Renal cortical epithelial cell (primary cell): ENCODE measurements around the gene LAMA3. TPM values are rescaled to one million over a fixed set of nuclear protein-coding genes. Genes with fewer than 3 reads are reported as not detected.
A peak's percentile ranks its signal among the peaks of the same experiment; 100 is the strongest.

ENCODE experiments used
- DNase-seq: peaks from one replicate; pipeline ENCODE4 v3.0.0-alpha.2; 2011; ENCODE audit warnings: low read depth
- total RNA-seq: library from RNA; depleted of rRNA; stranded (reverse); fragments of >200 nt; gene quantifications from 2 replicates; pipeline ENCODE4 v1.2.3, GENCODE V29; 2014

Gene LAMA3
- total RNA-seq, 1 donor from 2014 or later, result 70.9 TPM

DNA sequence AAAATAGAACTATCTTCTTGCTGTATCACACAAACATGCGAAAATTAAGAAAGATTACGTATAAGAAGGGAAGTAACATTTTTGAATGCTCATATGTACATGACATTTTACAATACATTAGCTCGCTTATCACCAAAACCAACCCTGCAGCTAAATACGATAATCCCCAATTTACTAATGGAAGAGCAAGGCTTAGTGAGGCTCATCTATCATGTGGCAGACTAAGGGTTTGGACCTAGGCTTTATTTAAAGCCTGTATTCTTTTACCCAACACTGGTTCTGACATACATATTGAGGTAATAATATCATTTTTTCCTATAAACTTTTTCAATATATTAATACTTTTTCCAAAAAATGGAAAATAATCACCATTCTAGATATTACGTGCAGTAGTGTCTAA, 208.5 kb downstream of the LAMA3 start:
- no peak for DNase-seq

DNA sequence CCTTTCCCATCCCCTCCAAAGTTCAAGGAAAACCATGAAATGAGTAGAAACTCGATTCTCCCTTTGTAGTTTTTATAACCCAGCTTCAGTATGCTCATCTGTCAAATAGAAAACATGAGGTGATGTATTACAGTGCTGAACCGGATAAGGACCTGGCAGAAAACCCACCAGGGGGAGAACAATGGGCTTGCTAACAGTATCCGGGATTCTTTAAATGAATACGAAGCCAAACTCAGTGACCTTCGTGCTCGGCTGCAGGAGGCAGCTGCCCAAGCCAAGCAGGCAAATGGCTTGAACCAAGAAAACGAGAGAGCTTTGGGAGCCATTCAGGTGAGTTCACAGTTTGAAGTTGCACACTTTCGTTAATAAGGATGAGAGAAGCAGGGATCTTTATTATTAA, 211.7 kb downstream of the LAMA3 start:
- peak; percentile 80 for DNase-seq

DNA sequence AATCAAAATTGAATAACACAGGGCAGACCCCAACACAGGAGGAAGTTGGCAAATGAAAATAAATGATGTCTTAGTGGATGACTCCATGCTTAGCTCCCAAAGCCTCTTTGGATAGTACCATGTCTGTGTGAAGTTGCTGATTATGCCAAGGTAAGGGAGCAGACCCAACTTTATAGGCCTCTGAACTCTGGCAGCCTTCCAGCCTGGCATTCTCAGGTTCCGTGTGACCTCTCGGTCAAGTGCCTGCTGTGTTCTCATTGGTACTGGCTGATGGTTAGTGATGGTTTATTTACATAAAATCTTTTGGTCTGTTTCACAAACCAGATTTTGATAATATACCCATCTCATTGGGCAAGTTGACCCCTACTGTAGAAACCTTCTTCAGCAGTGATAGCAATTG, 213.1 kb downstream of the LAMA3 start:
- DNase-seq, result no peak

DNA sequence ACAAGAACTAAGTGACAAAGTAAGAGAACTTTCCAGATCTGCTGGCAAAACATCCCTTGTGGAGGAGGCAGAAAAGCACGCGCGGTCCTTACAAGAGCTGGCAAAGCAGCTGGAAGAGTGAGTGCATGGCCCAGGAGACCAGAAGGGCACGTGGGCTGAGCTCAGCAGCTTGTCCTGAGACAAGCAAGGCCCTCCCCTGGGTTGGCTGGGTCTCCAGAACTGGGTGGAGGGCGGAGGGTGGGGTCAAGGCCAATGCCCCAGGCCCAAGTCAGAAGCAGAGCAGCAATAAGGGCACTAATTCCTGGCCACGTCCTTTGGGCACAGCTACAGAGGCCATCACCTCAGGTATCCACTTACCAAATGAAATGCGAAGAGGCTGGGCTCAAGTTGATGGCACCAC, 214.7 kb downstream of the LAMA3 start:
- no peak for DNase-seq

DNA sequence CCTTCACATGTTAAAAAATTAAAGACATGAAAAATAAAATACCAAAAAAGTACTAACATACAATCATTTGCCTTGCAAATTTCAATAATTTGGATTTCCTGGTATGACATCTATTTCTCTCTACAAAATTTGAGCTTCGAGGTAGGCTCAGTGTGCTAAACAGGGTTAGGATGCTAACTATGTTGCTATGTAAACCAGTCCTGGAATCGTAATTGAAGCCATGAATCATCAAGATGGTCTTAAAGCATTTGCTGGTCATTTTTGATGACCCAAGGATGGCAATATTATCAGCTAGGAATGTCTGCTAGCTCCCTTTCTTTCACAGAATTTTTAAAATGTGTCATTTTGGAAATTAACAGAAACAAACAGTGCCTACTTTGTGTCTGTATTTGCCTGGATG, 217.4 kb downstream of the LAMA3 start:
- DNase-seq, result no peak

DNA sequence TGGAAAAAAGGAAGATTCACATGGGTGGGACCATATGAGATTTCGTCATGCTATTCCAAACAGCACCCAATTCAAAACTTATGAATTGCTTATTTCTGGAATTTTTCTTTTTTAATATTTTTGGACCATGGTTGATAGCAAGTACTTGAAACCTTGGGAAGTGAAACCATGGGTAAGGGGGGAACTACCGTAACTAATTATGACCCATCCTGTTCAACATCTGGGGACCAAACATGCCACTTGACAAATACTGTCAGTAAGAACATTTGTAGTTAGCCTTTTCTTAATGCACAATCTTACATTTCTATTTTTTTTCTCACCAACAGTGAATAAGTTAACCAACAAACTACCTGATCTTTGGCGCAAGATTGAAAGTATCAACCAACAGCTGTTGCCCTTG, 219.6 kb downstream of the LAMA3 start:
- no peak for DNase-seq

DNA sequence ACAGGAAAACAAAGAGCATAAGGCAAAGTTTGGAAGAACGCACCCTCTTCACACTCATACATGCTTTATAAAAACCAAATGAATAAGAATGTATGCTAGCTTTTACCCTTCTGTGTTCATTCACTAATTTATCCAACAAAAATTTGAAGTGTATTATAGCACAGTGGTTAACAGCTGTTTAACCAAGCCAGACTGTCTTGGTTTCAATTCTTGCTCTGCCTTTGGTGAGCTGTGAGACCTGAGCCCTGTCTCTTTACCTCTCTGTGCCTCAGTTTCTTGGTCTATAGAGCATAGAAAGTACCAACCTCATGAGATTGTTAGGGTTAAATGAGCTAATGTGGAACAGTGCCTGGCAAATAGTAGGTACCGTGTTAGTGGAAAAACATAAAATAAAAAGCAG, 220.8 kb downstream of the LAMA3 start:
- no peak for DNase-seq

DNA sequence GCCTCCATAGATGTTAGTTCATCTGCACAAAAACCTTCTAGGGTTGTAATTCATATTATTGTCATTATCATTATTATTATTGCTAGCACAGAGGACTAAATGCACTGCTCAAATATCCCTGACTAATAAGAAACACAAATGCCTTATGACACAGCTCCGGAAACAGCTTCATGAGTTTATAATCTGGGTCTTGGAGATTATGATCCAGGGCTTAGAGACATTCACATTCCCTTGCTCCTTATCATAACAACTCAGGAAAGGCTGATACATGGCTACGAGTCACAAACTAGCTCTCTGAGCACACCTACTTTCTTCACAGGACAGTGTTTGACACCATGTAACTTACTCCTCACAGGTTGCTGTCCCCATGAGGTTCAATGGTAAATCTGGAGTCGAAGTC, 223.1 kb downstream of the LAMA3 start:
- no peak for DNase-seq

DNA sequence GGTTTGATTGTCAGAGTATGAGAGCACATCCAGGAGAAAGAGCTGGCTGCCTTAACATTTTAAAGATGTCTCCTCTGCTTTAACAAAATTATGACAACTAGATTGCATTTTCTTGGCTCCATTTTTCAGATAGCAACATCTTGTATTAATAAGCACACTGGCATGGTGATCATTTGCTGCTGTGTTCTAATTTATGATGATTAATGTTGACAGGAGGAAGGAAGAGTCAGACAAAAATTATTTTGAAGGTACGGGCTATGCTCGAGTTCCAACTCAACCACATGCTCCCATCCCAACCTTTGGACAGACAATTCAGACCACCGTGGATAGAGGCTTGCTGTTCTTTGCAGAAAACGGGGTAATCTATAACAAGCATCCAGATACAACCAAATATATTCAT, 227.1 kb downstream of the LAMA3 start:
- DNase-seq, result no peak

DNA sequence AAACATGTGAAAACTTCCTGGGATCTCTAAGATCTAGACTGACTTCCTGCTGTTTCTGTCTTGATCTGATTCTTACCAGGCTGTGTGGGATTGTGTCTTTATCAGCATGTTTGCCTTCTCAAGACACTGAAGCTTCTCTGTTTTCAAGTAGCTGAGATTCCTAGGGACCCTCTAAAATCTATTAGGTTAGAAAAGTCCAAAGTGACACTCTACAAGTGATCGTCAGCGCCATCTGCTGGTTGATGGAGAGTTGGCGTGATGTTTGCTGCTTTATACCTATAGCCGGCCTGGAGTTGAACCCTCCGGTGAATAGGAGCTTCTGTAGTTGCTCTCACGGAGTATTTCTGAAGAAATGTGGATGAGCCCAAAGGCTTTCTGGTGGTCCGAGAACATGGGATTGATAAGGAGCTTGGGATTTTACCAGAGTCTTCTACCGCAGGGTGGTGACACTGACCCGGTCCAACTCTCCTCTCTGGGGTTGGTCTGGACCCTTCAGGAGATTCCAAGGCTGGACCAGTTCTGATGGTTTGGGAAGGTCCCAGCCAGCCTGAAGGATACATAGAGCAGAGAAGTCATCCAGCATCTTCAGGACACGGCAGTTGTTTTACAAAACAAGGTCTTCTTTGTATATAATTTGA, 229.3 kb downstream of the LAMA3 start:
- peak; percentile 47 for DNase-seq

DNA sequence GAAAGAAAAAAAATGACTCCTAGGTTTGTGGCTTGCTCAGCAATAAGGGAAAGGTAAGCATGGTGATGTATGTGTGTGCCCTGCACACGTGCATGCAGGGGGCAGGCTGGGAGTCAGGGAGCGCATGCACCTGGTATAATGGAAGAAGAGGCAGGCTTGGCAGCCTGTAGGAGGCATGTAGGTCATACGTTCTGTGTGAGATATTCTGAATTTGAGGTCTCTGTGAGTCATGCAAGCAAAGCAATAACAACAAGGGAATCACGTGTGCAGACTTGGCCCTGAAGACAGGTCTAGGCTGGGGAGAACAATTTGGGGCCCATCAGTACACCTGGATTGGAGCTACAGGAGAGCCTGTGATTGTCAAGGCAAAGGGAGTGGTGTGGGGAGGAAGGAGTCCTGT, 230.8 kb downstream of the LAMA3 start:
- DNase-seq, result no peak

DNA sequence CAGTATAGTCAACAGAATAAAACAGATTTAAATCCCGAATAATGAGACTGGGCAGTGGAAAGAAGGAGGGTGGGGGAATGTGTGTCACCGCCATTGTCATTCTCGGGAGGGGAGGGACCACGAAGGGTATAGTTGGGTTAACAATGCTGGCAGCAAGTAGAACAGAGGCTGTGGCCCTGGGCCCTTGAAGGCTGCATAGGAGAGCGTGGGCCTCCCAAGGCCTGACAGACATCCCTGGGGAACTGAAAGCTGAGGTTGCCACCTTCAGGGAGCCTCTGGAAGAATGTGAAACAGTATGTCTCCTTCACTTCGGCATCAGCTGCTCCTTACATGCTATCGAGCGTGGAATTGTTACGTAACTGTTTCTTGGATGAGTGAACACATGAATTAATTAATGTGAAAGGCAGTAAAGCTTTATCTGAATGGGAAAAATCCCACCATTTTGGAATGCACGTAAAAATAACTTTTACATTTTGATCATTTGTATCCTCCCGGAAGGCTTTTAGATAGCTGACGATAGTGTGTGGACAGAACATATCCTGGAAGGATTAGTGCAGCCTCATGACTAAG, 232.5 kb downstream of the LAMA3 start:
- peak; percentile 67 for DNase-seq

DNA sequence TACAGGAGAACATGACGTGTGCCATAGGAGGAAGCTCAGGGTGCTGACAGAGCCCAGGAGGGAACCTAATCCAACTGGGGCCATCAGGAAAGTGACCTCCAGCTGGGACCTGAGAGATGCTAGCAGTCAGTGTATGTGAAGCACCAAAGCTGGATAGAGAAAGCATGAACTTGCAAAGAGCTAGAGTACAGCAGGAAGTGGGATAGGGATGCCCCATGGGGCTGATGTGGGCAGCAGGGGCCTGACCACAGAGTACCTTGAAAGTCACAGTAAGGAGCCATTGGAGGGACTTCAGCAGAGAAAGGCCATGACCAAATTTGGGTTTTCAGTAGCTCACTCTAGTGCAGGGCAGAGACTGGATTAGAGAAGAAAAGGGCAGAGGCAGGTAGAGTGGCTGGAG, 233.7 kb downstream of the LAMA3 start:
- DNase-seq, result no peak

DNA sequence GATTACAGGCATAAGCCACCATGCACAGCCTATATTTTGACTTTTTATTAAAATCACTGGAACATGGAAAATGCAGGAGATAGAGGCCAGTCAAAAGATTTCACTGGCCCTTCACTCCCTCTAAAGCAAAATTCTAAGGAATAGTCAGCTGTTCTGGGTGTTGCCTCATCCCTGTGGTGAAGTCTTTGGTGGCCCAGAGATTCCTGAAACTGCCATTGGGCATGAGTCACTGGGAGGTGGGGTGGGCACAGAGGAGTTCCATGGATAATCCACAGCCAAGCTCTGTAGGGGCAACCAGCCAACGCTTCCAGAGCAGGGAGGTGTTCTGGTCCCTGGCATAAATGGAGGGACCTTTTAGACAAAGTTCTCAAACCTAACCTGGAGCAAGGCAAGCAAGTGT, 235.6 kb downstream of the LAMA3 start:
- peak; percentile 77 for DNase-seq

DNA sequence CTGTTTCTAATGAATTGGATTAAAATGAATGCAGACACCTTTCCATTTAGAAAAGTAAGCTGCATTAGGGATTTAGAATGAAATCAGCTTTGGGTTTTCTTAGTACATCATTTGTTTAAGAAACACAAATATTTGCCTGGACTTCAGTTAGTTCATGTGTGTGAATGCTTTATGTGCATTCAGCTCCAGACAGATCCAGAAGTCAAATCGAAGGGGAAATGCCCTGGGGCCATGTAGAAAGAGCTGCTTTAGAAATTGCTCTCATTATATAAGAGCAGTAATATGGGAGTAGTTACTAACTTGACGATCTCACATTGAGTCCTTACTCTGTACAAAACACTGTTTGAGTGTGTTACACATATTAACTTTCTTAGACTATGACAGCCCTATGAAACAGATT, 237.3 kb downstream of the LAMA3 start:
- peak; percentile 29 for DNase-seq

DNA sequence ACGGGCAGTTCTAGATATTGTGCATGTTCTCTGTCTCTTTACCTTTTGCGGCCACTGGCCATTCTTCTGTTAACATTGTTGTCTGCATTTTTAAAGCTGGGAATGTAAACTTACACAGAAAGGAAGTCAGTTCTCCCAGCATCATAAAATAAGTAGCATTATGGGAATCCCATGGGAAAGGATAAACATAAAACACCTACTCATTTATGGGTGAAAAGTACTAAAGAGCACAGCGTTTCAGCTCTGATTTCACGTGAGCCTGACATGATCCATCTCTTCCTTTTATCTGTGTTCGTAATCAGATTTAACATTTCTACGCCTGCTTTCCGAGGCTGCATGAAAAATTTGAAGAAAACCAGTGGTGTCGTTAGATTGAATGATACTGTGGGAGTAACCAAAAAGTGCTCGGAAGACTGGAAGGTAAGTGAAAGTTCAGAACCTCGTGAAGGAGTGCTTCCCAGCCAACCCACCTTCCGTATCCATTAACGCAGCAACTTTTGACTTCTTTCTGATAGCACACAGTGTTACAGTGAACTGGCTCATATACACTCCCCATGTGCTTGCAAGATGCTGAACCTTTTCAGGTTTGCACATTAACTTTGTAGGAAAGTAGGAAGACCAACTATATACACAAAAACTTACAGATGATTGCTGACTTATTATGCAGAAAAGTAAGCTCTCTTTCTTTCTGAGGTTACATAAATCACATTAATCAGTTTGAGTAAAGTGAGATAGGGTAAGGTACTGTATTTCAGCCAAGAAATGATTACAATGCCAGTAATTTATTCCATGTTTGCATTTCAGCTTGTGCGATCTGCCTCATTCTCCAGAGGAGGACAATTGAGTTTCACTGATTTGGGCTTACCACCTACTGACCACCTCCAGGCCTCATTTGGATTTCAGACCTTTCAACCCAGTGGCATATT, 238.8 kb downstream of the LAMA3 start:
- DNase-seq, result no peak

DNA sequence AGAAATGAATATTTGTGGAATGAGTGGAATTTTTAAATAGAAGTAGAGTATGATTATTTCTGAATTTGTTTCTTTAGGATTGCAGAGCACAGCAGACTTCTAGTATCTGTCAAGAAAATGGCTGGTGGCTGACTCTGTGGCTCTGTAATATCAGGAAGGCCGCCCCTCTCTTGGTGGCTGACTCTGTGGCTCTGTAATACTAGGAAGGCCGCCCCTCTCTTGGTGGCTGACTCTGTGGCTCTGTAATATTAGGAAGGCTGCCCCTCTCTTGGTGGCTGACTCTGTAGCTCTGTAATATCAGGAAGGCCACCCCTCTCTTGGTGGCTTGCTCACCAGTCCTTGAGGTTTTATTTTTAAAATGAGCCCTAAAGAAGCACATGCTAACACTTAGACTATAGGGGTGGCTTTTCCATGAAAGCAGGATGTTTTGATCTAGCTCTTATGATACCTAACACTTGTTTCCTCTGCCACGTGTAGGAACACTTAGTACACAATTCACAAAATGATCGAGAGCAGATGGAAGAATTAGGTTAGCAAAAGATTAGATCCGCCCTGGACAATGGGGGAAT, 240.2 kb downstream of the LAMA3 start:
- no peak for DNase-seq

DNA sequence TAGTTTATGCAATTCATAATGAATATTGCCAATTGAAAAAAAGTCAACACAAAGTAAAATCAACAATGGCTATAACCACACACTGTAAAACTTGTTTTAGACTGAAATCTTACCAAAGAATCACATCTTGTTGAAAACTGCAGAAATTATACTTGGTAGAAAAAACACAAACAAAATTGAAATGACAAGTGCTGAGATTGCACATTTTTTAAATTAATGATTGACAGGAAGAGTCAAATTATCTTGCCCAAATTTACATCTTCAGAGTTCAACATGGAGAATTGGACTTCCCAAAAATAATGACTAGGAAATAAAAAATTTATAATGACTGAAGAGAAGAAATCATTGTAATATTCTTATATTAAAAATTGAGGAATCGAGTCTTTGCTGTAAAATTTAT, 240.7 kb downstream of the LAMA3 start:
- no peak for DNase-seq

DNA sequence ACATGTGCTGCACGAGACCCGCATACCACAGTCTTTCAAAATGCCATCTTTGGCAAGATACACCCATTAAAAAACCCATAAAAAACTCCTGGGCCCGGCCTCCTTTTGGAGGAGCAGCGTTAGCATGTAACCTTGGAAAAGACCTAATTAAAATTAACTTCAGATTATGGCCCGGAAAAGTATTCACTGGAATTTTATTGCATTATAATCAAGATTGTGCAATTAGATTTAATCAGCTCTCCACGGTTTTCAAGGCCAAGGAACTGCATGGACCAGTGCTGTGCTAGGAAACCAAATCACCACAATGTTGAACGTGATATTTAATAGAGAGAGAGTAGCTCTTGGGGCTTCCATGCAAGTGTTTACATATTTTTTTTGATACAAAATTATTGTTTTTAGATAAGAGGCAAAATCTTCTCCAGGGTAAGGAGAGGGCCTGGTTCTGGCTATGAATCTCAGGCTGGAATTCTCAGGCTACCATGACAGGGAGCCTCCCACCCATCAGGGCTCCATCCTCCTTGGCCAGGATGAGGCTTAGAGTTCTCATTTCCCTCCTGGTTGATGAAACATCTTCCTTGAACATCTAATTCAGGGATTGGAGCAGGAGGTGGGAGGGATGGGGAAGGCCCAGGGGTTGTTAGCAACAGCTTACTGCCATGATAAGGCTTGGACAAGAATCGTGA, 243.3 kb downstream of the LAMA3 start:
- peak; percentile 29 for DNase-seq

DNA sequence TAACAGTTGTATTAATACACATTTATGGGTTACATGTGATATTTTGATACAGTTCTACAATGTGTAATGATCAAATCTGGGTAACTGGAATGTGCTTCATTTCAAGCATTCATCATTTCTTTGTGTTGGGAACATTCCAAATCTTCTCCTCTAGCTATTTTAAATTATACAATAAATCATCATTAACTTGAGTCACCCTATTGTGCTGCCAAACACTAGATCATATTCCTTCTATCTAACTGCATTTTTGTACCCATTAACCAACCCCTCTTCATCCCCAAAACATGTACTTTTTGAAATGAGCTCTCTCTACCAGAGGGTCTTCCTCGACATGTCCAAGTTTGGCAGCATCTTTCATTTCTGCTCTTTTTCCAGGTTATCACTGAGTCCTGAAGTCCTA, 244.2 kb downstream of the LAMA3 start:
- DNase-seq, result no peak

DNA sequence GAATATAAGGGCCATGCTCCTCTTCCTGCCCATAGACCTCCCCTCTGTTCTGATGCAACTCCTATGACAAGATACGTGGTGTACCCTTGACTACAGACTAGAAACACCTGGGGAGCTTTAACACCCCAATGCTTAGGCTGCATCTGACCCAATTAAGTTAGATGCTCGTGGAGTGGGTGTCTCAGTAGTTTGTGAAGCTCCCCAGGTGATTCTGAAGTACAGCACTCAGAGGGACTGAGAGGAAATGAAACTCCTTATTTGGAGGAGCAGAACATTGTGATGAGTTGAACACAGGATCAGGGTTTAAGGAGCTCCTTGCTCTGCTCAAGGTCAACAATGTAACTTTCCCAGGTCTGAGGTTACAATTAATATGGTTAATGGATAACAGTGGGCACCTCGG, 245.0 kb downstream of the LAMA3 start:
- peak; percentile 41 for DNase-seq

DNA sequence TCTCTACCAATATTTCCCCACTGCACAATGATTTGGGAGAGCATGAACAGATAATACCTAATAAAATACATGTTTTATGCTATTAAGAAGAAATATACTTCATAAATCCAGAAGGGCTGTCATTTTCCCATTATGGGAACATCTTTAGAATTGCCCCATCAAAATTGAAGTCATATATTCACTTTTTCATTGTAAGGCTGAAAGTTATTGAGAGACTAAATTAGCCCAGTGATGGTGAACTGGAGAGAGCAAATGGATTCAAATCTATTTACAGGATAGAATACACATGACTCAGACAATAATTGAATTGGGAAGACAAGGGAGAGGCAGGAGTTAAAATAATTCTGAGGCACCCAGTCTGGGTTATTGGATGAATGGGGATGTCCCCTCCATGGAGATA, 245.6 kb downstream of the LAMA3 start:
- no peak for DNase-seq
